Stimulated activated CD4-positive, alpha-beta T cell treated with anti-CD3 and anti-CD28 coated beads, Interleukin-15, amount 100 ng/mL, for 24 hours (primary cell): ENCODE results near the gene FADD.

Experiments used
- DNase-seq: peaks from one replicate; pipeline ENCODE4 v3.0.0-alpha.2; 2020

FADD gene

GRCh38 chr11:70202920-70203750, at the start of gene FADD:
FADD (plus strand) TSS chr11:70203296; CDS start chr11:70203460, 164 bp downstream.
- peak; percentile 92 for DNase-seq

- no peak for DNase-seq
These were observed 47.7 kb upstream of the FADD start for GRCh38 chr11:70155386-70155785.

GRCh38 chr11:70156291-70157037, 46.6 kb upstream of the FADD start:
- DNase-seq: no peak

- DNase-seq: no peak
These were observed 44.9 kb upstream of the FADD start for GRCh38 chr11:70158201-70158600.

- no peak for DNase-seq
These were observed 44.2 kb upstream of the FADD start for GRCh38 chr11:70158757-70159389.

- no peak for DNase-seq
These were observed 43.2 kb upstream of the FADD start for GRCh38 chr11:70159627-70160570.

- DNase-seq: no peak
These were observed 42.0 kb upstream of the FADD start for GRCh38 chr11:70161043-70161625.

- DNase-seq: no peak
These were observed 38.4 kb upstream of the FADD start for GRCh38 chr11:70164705-70165104.

GRCh38 chr11:70167120-70167519, 36.0 kb upstream of the FADD start:
- DNase-seq: no peak

GRCh38 chr11:70167723-70168404, 35.2 kb upstream of the FADD start:
- no peak for DNase-seq

- no peak for DNase-seq
These were observed 34.7 kb upstream of the FADD start for GRCh38 chr11:70168405-70168754.

- DNase-seq: no peak
These were observed 34.0 kb upstream of the FADD start for GRCh38 chr11:70169127-70169526.

- no peak for DNase-seq
These were observed 33.5 kb upstream of the FADD start for GRCh38 chr11:70169632-70170031.

GRCh38 chr11:70170596-70171210, 32.4 kb upstream of the FADD start:
- DNase-seq: no peak

GRCh38 chr11:70173018-70173417, 30.1 kb upstream of the FADD start:
- DNase-seq: no peak

GRCh38 chr11:70174547-70175235, 28.4 kb upstream of the FADD start:
- no peak for DNase-seq

GRCh38 chr11:70175236-70175698, 27.8 kb upstream of the FADD start:
- no peak for DNase-seq

- DNase-seq: peak; percentile 71
These were observed 26.0 kb upstream of the FADD start for GRCh38 chr11:70176940-70177689.

- no peak for DNase-seq
These were observed 22.2 kb upstream of the FADD start for GRCh38 chr11:70180906-70181305.

GRCh38 chr11:70182266-70182665, 20.8 kb upstream of the FADD start:
- no peak for DNase-seq
